Neutrophil (primary cell): Measurements from ENCODE around the gene TMPRSS4.

Experiments used
- H3K27ac ChIP-seq: fragments of 200-600 bp; sonication (generic); 2 replicates; pipeline ENCODE4 v1.5.1; 2016; ENCODE audit warnings: mild to moderate bottlenecking, moderate library complexity
- H3K27me3 ChIP-seq: fragments of 200-600 bp; sonication (generic); 2 replicates; pipeline ENCODE4 v1.6.0; 2016; ENCODE audit warnings: mild to moderate bottlenecking
- H3K36me3 ChIP-seq: fragments of 200-600 bp; sonication (generic); 2 replicates; pipeline ENCODE4 v1.5.1; 2017
- H3K4me1 ChIP-seq, 2 experiments: fragments of 200-600 bp in 1 of 2; sonication (generic) in 1 of 2; 1 replicate in 1 of 2; 2 replicates in 1 of 2; pipeline versions ENCODE4 v1.5.1 to v1.6.1; 2013 to 2016; ENCODE audit warnings: low read depth in 1 of 2, low read length in 1 of 2, mild to moderate bottlenecking in 1 of 2, moderate library complexity in 1 of 2; ENCODE audit not compliant: control insufficient read depth in 1 of 2, insufficient read depth in 1 of 2
- H3K4me3 ChIP-seq, 2 experiments: fragments of 200-600 bp in 1 of 2; sonication (generic) in 1 of 2; 1 replicate in 1 of 2; 2 replicates in 1 of 2; pipeline ENCODE4 v1.5.1; 2013 to 2016; ENCODE audit warnings: low read depth in 1 of 2, low read length in 1 of 2, mild to moderate bottlenecking in 1 of 2, moderate library complexity in 1 of 2
- H3K9me3 ChIP-seq: fragments of 200-600 bp; sonication (generic); 2 replicates; pipeline ENCODE4 v1.5.1; 2016
- CTCF ChIP-seq: fragments of 200-600 bp; sonication (generic); IDR thresholded peaks from 2 replicates; pipeline ENCODE4 v1.5.1; 2016; ENCODE audit warnings: antibody characterized with exemption

Gene TMPRSS4

GRCh38 chr11:118099838-118100556, 23.1 kb downstream of the TMPRSS4 start:
- Histone ChIP-seq H3K36me3 (no peaks in the 10 kb centered on the region), H3K4me3 (no peak overlapping the region), H3K4me1 (no peaks in the 10 kb centered on the region), H3K27me3 (no peaks in the 10 kb centered on the region), H3K27ac (no peak overlapping the region), H3K9me3 (no peaks in the 10 kb centered on the region)
- no peak for TF ChIP-seq CTCF

- H3K36me3 ChIP-seq: no peaks in the 10 kb centered on the region
- no peaks in the 10 kb centered on the region for H3K9me3 ChIP-seq
- no peak overlapping the region for H3K4me3 ChIP-seq
- no peak for TF ChIP-seq CTCF
- H3K27ac ChIP-seq: no peak overlapping the region
- H3K27me3 ChIP-seq: no peaks in the 10 kb centered on the region
- H3K4me1 ChIP-seq: no peaks in the 10 kb centered on the region
Measured at GRCh38 chr11:118100691-118101232, 23.9 kb downstream of the TMPRSS4 start.

GRCh38 chr11:118102721-118103261, 25.9 kb downstream of the TMPRSS4 start:
- Histone ChIP-seq H3K27ac (no peak overlapping the region), H3K27me3 (no peaks in the 10 kb centered on the region), H3K36me3 (no peaks in the 10 kb centered on the region), H3K4me1 (no peaks in the 10 kb centered on the region), H3K4me3 (no peak overlapping the region), H3K9me3 (no peaks in the 10 kb centered on the region)
- TF ChIP-seq CTCF: no peak

- TF ChIP-seq CTCF: no peak
Measured at GRCh38 chr11:118104491-118104890, 27.6 kb downstream of the TMPRSS4 start.

GRCh38 chr11:118105657-118106305, 28.9 kb downstream of the TMPRSS4 start:
- Histone ChIP-seq H3K4me3 (no peak overlapping the region), H3K4me1 (no peaks in the 10 kb centered on the region), H3K27ac (no peak overlapping the region), H3K36me3 (no peaks in the 10 kb centered on the region), H3K27me3 (no peaks in the 10 kb centered on the region), H3K9me3 (no peaks in the 10 kb centered on the region)
- TF ChIP-seq CTCF: no peak

More at GRCh38 chr11:118104491-118104890, 27.6 kb downstream of the TMPRSS4 start:
- H3K36me3 ChIP-seq: no peaks in the 10 kb centered on the region
- H3K27me3 ChIP-seq: no peaks in the 10 kb centered on the region
- H3K4me3 ChIP-seq: no peak overlapping the region
- H3K4me1 ChIP-seq: no peaks in the 10 kb centered on the region
- H3K27ac ChIP-seq: no peak overlapping the region
- no peaks in the 10 kb centered on the region for H3K9me3 ChIP-seq
